Dedifferentiated amniotic fluid mesenchymal stem cell (primary cell): ENCODE measurements around the gene IQCB1.
A peak's percentile ranks its signal among the peaks of the same experiment; 100 is the strongest.
"Not testable (repeated sequence)": the region's sequence is repeated elsewhere in the genome, so short reads cannot be mapped to it uniquely, and the experiment has no call there.

Experiments
- DNase-seq: peaks from one replicate; pipeline ENCODE4 v3.0.0-alpha.2; 2016; ENCODE audit errors: extremely low spot score

The IQCB1 gene, protein sequence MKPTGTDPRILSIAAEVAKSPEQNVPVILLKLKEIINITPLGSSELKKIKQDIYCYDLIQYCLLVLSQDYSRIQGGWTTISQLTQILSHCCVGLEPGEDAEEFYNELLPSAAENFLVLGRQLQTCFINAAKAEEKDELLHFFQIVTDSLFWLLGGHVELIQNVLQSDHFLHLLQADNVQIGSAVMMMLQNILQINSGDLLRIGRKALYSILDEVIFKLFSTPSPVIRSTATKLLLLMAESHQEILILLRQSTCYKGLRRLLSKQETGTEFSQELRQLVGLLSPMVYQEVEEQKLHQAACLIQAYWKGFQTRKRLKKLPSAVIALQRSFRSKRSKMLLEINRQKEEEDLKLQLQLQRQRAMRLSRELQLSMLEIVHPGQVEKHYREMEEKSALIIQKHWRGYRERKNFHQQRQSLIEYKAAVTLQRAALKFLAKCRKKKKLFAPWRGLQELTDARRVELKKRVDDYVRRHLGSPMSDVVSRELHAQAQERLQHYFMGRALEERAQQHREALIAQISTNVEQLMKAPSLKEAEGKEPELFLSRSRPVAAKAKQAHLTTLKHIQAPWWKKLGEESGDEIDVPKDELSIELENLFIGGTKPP

DNA sequence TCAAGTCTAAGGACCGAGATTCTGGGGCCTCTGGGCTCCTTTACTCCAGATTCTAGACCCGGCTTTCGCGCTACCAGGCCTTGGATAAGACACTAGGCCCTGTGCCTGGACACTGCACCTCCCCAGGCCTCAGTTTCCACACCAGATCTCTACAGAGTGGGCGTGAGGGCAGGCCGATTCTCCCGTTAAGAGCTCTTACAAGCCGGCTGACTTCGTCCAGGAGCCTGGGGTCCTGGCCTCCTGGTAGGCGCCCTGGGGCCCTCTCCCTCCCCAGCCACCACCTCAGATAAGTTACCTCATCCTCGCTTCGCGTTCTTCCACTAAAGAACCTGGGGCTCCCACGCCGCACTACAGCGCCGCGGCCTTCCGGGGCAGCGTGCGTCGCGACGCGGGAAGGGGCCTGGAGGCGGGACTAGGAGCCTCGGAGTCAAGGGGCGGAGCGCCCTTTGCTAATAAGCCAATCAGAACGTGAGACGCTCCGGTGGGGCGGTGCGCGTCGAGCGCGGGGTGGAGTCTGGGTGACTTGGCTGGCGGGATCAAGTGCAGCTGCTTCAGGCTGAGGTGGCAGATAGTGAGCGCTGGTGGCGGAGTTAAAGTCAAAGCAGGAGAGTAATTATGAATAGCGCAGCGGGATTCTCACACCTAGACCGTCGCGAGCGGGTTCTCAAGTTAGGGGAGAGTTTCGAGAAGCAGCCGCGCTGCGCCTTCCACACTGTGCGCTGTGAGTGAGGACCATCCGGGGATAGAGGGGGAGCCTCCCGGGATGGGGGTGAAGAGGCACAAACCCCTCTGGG lies at the start of gene IQCB1, which contains the start of gene EAF2:
Gene IQCB1 (minus strand): TSS at position 390 of the 794 bp plus-strand sequence. CDS start 6,100 bp downstream, outside the sequence.
Gene EAF2 (plus strand): TSS at position 539 of the 794 bp plus-strand sequence. CDS start 77 bp downstream, at position 616.
- peak; percentile 94 for DNase-seq

DNA sequence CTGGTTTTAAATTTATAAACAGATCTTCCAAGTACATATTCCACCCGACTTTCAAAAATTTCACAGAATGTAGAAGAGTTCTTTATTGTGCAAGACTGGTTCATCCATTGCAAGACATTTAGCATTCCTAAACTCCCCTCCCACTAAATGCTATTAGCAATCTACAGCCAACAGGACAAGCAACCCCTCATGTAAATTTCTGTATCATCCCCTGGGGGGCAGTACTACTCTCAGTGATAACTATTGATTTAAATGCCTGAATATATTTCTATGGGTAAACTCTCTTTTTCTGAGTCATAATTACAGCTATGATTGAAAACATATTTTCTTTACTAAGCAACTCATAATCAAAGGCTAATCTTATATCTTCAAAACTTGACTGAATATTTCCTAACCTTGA lies 48.6 kb upstream of the IQCB1 start:
- no peak for DNase-seq

DNA sequence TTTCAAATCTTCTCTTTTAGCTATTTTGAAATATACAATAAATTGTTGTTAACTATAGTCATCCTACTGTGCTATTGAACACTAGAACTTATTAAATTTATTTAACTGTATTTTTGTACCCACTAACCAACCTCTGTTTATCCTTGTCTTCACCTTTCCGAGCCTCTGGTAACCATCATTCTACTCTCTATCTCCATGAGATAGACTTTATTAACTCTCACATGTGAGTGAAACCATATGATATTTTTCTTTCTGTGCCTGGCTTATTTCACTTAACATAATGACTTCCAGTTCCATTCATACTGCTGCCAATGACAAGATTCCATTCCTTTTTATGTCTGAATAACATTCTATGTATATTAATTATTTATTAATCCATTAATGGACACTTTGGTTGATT lies 43.6 kb upstream of the IQCB1 start:
- DNase-seq, result no peak

DNA sequence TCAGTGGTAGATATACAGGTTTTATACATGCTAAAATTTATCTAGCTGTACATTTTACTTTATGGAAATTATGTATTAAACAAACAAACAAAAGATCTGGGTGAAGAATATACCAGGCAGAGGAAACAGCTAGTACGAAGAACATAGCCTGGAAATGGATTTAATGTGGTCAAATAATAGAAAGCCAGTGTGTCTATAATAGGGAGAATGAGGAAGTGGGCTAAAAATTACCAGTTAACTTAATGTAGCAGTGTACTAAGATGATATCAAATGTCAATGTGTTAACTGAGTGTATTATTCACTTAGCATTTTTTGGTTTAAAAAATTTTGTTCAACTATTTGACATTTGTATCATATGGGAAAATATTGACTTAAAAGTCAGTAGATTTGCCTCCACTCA lies 36.6 kb upstream of the IQCB1 start:
- no peak for DNase-seq

DNA sequence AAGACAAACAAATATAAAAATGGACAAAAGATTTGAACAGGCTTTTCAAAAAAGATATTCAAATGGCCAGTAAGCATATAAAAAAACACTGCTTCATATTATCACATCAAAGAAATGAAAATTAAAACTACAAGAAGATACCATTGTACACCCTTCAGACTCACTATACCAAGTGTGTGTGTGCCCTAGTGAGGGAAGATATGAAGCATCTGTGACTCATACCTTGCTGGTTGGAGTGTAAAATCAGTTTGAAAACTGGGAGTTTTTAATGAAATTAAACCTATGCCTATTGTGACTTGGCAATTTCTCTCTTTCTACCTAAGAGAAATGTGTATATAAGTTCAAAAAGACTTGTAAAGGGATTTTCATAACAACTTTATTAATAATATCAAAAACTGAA lies 35.9 kb upstream of the IQCB1 start:
- no peak for DNase-seq

DNA sequence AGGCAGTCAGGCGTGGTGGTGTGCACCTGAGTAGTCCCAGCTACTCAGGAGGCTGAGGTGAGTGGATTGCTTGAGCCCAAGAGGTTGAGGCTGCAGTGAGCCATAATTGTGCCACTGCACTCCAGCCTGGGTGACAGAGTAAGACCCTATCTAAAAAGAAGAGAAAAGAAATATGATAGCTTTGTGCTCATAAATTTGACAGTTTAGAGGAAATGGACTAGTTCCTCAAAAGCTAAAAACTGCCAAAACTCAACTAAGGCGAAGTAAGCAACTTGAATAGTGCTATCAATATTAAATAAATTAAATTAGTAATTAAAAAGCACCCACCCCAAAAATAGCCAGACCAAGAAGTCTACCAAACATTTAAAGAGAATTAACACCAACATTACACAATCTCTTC lies 34.9 kb upstream of the IQCB1 start:
- DNase-seq, result no peak

DNA sequence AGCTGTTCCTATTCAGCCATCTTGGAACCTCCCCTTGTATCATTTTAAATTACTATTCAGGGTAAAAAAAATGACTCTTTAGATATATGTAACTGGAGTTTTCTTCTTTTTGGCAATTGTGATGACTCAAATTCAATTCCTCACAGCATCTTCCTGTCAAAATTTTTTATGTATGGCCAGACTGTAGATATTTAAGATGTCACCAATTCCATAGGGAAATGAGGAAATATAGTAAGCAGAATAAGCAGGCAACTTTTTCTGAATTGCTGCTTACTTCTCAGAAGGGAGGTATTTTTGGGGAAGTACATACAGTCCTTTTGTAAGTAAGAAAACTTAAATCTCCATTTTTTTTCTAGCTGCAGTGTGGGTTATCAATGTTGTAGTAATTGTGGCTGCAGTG lies 28.9 kb upstream of the IQCB1 start:
- DNase-seq, result no peak

DNA sequence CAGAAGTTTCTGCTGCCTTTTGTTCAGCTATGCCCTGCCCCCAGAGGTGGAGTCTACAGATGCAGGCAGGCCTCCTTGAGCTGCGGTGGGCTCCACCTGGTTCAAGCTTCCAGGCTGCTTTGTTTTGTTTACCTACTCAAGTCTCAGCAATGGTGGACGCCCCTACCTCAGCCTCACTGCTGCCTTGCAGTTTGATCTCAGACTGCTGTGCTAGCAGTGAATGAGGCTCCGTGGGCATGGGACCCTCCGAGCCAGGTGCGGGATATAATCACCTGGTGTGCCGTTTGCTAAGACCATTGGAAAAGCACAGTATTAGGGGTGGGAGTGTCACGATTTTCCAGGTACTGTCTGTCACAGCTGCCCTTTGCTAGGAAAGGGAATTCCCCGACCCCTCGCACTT lies 28.4 kb upstream of the IQCB1 start:
- not testable (repeated sequence) for DNase-seq

DNA sequence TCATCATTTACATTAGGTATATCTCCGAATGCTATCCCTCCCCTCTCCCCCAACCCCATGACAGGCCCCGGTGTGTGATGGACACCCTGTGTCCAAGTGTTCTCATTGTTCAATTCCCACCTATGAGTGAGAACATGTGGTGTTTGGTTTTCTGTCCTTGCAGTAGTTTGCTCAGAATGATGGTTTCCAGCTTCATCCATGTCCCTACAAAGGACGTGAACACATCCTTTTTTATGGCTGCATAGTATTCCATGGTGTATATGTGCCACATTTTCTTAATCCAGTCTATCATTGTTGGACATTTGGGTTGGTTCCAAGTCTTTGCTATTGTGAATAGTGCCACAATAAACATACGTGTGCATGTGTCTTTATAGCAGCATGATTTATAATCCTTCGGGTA lies 22.9 kb upstream of the IQCB1 start:
- DNase-seq, result not testable (repeated sequence)

DNA sequence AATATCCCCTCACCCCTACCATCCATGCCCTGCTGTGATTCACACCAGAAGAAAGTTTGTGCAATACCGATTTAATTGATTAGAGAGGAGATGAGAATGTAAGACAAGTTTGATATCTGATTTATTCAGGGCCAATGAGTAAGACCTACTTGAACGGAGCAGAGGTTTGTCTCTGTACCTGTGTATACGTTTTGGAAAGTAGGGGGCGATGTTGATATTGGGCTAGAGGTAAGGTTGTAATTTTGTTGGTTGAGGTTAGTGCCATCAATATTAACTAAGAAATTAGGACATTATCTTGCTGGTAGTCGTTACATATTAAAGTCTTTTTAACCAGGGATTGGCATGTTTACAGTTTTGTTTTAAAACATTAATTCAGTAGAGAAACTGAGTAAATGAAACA lies 20.7 kb upstream of the IQCB1 start:
- DNase-seq, result no peak

DNA sequence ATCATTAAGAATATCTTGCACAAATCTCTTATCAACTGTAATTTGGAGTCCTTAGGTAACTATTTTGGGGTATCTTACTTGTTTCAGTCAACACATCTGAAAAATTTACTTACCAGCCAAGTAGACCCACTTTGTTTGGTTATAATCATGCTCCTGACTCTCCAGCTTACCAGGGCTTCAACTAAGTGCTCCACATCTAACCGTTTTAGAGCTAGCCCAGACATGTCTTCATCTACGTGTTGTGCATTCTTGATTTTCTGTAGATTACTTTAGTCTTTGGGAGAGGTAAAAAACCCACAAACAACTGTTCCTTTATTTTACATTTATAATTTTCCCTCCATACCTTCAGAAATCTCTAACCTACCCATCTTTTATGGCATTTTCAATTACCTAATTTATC lies 17.4 kb upstream of the IQCB1 start:
- DNase-seq, result no peak

DNA sequence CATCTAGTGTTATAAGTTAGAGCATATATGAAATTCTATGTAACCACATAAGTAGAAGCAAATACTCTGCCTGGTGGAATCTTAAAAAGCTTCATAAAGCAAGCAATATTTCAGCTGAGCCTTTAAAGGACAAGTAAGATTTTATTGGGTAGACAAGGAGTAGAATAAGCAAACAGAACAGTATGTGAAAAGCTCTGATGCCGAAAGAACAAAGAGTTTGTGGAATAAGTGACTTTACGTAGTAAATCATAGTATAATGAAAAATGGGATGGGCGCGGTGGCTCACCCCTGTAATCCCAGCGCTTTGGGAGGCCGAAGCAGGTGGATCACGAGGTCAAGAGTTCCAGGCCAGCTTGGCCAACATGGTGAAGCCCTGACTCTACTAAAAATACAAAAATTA lies 10.0 kb upstream of the IQCB1 start:
- DNase-seq, result no peak

DNA sequence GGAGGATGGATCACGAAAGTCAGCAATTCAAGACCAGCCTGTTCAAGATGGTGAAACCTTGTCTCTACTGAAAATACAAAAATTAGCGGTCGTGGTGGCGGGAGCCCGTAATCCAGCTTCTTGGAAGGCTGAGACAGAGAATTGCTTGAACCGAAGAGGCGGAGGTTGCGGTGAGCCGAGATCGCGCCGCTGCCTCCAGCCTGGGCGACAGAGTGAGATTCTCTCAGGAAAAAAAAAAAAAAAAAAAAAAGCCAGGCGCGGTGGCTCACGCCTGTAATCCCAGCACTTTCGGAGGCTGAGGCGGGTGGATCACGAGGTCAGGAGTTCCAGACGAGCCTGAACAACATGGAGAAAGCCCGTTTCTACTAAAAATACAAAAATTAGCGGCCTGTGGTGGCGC lies 5.1 kb upstream of the IQCB1 start:
- no peak for DNase-seq

DNA sequence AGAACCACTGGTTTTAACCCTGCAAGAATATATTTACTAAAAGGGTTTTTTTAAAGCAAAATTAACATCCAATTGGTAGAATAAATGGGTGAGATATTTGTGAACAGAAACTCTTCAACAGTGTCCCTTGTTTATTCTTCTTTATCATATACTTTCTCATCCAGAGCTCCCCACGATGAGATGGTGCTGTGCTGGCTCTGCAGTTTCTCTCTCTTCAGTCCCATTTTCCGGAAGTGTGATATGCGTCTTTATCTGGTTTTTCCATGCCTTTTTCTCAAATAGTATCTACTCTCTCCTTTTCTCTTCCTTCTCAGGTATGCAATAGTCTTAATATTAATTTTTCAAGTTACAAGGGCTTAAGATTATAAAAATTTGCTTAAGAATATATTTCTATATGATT lies 1.6 kb upstream of the IQCB1 start:
- no peak for DNase-seq

DNA sequence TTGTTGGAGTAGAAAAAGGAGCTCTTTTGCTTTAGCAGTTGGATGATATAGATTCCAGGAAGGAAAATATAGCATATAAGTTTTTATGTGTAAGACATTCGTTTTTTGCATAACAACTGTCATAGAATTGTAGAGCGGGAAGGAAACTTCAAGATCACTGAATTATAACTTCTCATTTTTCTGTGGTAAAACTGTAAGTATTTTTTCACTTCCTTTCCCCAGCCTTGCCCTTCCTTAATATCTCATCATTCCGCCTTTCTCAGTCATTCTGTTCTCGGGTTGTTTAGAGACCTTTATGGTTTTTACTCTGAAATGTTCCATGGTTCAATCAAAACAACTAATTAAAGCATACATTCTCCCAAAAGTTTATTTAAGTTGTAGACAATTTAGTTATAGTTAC lies 1.2 kb upstream of the IQCB1 start:
- DNase-seq, result no peak

DNA sequence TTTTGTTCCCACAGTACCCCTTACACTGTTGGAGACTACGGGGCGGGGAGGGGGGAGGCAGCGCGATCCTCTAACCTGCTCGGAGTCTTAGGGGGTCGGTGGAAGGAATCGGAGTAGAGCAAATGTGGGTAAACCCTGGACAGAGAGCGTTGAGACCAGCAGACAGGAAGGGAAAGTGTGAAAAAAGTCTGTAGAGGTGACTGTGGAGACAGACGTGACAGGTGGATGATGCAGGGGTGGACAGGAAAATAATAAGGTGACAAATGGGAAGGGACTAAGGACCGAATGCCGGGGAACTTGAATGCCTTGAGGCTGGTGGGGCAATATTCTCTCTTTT lies 573 bp upstream of the IQCB1 start:
- no peak for DNase-seq

DNA sequence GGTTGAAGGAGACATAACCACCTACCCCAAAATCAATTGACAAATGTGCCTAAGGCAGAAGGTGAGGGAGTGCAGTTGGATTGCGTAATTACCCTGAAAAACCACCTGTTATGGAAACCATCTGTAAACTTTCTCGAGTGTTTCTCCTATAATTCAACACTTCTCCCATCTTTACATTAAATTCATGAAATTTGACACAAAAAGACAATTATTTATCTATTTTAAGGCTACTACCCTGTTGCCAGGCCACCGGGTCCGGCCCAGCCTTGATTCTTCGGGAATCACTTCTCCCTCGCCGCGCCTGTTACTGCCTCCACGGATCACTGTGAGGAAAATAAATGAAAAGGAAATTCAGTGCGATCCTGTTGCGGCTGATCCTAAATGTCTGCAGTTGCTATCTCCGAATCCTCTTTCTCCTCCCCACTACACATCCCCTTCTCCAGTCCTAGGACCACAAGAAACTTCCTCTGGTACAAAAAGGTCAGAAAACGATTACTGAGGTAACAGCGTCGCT lies 646 bp downstream of the IQCB1 start:
- no peak for DNase-seq

DNA sequence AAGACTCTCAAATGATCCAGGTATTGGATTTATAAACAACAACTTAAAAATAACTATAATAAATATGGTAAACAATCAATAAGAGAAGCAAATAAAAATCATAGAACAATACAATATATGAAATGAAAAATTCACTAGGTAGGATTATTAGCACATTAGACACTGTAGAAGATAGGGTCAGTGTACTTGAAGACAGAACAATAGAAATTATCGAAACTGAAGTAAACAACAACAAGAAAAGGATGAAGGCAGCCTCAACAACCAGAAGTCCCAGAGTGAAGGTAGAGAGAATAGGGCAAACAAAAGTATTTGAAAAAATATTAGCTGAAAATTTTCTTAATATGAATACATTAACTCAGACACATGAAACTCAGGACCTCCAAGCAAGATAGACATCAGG lies 11.9 kb downstream of the IQCB1 start:
- no peak for DNase-seq

DNA sequence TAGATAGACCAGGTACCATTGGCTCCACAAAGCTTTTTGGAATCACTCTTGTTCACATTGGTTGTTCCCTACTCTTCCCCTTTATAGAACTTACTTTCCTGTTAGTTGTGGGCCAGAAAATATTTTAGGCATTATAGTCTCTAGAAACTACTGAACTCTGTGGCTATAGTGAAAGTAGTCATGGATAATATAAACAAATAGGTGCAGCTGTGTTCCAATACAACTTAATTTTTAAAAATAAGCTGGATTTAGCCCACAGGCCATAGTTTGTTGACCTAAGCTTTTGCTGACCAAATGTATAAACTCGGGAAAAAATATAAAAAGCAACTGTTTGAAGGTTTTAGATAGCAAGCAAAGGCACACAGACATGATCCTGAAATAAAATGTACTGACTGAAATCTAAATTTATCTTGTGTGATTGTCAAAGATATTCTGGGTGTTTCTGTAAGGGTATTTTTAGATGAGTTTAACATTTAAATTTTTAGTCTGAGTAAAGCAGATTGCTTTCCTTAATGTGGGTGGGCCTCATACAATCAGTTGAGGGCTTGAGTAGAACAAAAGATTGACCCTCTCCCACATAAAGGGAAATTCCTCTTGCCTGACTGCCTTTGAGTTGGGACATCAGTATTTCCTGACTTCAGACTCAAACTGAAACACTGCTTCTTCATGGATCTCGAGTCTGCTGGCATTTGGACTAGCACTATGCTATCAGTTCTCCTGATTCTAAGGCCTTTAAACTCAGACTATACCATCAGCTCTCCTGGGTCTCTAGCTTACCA lies 13.2 kb downstream of the IQCB1 start:
- no peak for DNase-seq

DNA sequence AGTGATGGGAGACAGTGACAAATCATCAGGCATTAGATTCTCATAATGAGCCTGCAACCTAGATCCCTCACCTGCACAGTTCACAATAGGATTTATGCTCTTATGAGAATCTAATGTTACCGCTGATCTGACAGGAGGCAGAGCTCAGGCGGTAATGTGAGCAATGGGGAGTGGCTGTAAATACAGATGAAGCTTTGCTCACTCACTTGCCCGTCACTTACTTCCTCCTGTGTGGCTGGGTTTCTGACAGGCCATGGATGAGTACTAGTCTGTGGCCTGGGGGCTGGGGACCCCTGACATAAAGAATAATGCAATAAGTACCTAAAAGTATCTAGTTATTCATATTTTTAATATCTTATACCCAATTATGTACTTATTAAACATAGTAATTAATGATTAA lies 15.6 kb downstream of the IQCB1 start:
- DNase-seq, result no peak

DNA sequence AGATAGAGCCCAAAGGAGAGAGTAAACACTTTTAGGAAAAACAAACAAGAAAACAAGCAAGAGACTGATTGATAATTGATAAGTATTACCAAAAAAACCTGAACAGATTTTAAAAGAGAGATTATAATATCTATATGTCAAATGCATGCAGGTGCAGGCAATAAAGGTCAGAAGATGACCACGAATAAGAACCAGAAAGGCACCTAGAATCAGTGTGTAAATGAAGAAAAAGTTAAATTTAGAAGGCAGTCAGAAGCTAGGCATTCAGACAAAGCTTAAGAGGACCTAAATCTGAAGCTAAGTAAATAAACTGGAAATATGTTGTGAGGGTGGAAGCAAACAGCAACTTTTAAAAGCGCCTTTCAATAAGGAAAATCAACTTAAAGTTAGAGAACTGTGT lies 16.3 kb downstream of the IQCB1 start:
- no peak for DNase-seq

DNA sequence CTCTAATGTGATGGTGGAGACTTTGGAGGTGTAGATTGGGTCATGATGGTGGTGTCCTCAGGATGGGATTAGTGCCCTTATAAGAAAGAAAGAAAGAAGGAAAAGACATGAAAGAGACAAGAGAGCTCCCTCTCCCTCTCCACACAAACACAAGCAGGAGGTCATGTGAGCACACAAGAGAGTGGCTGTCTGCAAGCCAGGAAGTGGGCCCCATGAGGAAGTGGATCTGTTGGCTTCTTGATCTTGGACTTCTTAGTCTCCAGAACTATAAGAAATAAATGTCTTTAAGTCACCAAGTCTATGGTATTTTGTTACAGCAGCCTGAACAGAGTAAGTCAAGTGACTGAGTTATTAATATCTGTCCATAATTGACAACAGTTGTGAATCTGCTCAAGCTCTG lies 17.1 kb downstream of the IQCB1 start:
- DNase-seq, result no peak
